OCI-LY1 (cell line): ENCODE data around the gene PSMA6.

ENCODE experiments used
- CTCF ChIP-seq: fragments of 200-600 bp; sonication (generic), shearing (Covaris generic); IDR thresholded peaks from 2 replicates; pipeline ENCODE4 v1.5.1; 2017; ENCODE audit warnings: mild to moderate bottlenecking, antibody characterized with exemption, low read length, moderate library complexity, mixed read lengths
- EZH2 ChIP-seq: fragments of 200-600 bp; sonication (generic), shearing (Covaris generic); IDR thresholded peaks from 2 replicates; pipeline ENCODE4 v1.8.0; 2017; ENCODE audit warnings: borderline replicate concordance, mixed run types, mild to moderate bottlenecking, antibody characterized with exemption, low read length, moderate library complexity, mixed read lengths

- TF ChIP-seq CTCF (no peak), EZH2 (no peak)
Observed at GRCh38 chr14:35305633-35306032, 13.5 kb downstream of the PSMA6 start.
